CD4-positive, alpha-beta T cell treated with Interleukin-15 for 4 hours (primary cell): ENCODE results near the gene VTI1A.
"Not testable (repeated sequence)": the region's sequence is repeated elsewhere in the genome, so short reads cannot be mapped to it uniquely, and the experiment has no call there.

Source experiments
- DNase-seq: peaks from one replicate; pipeline ENCODE4 v3.0.0-alpha.2; 2020; ENCODE audit warnings: low spot score

VTI1A gene

DNA sequence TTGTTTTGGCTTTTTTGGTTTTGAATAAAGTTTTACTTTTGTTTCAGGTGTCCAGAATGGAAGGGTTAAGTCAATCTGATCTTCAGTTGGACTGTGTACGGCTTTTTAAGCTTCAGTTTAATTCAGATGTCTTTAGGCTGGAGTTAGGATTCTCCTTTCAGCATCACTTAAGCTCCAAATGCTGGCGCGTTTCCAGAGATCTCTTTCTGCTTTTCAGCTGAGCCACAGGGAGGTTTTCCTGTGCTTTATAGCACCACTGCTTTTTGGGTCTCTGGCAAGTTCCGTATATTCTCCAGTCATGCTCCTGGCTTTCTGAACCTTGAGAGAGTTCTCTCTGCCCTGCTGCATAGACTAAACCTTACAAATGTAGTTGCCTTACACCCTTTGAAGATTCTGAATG is 60.0 kb downstream of the VTI1A start:
- DNase-seq, result no peak

DNA sequence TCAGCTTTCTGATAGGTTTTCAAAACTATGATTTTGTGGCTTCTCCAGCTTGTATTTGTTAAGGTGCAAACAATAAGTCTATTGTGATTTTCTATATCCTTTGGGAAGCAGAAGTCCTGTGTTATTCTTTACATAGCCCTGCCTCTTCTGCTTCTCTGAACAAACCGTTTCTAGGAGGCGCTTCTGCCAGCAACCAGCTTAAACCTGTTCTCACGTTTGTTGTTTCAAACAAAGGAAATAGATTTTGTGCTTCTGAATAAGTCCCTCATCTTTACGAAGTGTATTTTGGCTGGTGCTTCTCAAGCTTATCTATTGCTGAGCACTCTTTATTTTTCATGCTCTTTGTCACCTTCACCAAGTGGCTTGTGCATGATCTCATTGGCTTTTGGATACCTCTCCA is 61.0 kb downstream of the VTI1A start:
- no peak for DNase-seq

DNA sequence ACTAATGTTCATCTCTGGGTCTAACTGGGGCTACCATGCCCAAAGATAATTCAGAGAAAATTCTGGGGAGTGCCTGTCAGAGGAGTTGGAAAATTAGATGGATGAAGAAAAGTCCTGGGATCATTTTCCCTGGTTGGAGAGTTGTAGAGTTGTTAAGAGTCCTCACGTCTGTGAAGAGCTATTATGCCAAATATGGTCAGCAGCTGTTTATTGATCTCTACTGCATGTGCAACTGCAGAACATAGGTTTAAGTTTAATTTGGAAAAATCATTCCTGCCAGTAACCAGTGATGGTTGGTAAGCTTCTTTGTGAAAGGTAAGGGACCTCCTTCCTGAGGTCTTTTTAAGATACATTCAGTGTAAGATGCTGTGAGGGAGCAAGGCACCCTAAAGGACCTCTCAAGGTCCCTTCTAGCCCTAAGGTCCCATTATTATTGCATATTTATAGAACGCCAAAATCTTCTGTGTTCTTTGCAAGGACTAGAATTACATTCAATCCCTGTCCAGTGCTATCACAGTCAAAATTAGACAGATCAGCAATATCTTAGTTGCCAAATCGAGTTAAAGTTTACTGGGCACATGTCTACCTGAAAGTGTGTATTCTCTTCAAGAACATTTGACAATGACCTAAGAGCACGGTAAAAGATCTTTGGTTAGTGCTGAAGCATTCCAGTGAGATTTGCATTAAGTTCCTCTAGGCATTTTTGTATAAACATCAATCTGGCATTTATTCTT is 62.7 kb downstream of the VTI1A start:
- no peak for DNase-seq

DNA sequence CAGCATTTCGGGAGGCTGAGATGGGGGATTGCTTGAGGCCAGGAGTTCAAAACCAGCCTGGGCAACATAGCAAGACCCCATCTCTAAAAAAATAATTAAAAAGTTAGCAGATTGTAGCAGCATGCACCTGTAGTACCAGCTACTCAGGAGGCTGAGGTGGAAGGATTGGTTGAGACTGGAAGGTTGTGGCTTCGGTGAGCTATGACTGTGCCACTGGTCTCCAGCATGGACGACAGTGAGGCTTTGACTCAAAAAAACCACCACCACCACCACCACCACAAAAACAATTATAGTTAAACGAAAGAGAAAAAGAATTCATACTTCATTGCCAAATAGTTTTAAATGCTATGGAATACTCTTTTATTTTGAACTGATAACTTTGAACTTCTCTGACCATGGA is 63.4 kb downstream of the VTI1A start:
- DNase-seq, result no peak

DNA sequence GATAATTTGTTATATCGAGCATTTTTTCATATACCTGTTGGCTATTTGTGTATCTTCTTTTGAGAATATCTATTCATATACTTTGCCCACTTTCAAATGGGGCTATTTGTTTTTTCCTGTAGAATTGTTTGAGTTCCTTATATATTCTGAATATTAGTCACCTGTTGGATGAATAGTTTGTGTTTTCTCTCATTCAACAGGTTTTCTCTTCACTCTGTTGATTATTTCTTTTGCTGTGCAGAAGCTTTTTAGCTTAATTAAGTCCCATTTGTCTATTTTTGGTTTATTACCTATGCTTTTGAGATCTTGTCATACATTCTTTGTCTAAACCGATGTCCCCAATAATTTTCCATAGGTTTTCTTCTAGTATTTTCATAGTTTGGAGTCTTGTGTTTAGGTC is 65.3 kb downstream of the VTI1A start:
- DNase-seq, result no peak

DNA sequence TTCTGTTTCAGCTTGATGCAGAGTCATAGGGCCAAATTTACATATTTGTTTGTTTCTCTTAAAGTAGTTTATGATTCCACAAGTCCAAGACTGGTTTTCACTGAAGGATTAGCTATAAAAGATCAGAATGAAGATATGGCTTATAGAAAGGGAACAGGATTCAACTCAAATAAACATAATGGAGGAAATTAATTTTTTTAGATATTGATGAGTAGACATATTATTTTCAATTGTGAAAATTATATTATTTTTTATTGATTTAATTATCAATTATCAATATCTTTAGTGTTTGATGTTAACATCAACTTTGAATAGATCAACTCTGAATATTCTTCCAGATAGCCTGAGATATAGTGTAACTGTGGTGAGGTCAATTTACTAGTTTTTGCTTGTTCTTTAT is 68.1 kb downstream of the VTI1A start:
- no peak for DNase-seq

DNA sequence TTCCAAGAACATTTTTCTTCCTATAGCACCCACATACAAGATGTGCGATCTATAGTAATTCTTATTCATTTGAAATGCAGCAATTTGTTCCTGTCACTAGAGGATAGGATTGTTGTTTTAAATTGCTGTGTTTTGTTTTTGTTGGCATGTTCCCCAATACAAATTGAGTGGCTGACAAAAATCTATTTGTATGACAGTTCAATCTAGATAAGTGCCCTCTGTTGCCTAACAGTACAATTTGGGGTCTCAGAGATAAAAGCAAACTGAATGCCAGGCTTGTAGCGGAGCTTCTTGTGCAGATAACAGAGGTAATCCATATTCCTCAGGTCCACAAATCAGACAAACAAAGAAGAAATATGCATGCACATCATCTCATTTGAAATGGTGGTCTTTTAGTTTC is 68.8 kb downstream of the VTI1A start:
- no peak for DNase-seq

DNA sequence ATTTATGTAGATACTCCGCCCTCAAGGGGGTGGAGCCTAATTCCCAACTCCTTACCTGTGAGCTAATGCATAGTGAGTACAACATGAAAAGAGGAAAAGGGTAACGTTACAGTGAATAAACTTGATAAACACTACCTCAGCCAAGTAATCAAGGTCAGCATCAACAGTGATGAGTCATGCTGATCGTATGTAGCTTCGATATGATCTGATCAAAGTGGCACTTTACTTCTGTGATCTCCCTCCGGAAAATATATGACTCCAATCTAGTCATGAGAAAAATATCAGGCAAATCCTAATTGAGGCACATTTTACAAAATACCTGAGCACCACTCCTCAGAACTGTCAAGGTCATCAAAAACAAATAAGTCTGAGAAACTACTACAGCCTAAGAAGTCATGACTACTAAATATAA is 70.4 kb downstream of the VTI1A start:
- DNase-seq, result no peak

DNA sequence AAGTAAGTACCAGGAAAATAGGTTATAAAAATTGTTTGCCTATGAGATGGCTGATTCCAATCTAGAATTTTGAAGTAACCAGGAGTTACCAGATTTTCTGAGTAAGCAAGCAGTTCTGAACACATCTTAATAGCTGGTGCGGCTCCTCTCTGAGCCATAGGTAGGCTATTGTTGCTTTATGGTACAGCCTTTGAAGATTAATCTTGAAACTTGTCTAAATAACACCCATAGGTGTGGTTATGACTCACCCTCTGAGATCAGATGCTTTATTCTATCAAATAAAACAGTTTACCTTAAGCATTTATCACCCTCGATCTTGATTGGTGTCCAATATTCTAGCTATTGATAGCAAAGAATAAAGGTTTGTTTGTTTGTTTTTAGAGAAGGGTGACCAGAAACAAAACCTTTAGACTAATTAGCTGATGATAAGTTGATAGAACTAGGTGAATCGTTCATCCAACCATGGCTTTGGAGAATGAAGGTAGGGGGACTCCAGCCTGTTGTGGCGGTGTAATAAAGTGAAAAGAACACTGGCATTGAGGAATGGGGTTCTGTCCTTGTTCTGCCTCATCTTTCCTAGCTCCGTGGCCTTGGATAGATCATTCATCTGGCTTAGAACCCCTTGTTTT is 72.2 kb downstream of the VTI1A start:
- DNase-seq, result peak; percentile 16

DNA sequence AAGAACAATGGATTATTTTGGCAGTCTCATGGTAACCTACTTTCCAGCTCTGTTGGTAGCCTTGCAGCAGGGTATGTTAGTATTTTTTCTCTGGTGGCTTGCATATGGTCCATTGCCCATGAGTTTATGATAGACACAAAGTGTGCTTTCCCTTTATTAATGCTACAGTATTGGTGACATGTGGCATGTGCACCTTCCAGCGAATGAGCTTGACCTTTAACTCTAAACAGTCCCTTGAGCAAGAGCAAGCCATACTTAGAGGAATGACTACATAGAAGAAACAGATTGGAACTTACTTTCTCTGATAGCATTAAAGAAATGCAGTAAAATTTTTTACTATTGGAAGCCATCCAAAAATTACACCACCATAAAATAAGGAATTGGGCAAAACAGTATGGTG is 73.9 kb downstream of the VTI1A start:
- no peak for DNase-seq

DNA sequence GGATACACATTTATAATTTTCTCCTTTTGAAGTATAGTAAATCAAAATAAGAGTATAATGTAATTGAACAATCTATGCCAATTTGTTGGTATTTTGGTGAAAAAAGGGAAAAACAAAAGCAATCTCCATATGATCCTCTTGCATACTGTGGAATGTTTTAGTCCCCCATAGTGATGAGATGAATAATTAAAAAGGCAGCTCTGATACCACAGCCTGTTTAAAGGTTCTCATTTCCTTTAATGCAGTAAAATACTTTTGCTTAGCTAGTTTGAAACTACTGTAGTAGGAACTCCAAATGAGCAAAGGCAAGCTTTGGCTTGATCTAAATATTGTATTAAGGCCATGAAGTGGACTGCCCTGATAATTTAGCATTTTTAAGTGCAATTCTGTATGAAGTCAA is 77.6 kb downstream of the VTI1A start:
- no peak for DNase-seq

DNA sequence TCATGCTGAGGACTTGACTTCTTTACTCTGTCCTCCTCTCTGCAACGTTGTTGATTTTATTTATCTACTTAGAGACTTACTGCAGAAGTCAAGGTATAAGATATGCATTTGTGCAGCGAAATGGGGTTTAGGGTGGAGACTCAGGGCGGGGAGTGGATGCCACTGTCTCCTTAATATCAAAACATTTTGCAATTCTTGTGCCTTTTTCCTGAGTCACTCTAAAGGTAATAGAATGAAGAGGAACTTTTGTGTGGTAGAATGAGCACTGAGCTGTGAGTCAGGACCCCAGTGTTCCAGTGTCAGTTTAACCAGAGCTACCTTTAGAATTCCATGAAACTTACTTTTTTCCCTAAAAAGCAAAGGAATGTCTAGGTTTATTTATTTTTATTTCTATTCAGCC is 78.2 kb downstream of the VTI1A start:
- no peak for DNase-seq

DNA sequence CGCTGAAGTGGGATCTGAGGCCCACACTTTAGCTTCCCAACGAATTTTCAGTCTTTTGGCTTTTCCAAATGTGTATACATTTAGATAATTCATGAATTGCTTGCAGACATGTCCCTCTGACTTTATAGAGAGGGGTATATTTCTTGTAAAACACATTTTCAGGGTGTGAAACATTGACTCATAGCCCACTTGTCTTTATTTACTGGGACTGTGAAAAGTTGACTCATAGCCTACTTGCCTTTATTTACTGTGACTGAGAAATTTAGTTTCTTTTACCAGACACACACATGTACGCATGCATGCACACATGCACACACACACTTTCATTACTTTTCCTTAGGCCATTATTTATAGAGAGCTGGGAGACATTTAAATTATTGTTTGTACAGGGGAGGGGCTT is 79.1 kb downstream of the VTI1A start:
- DNase-seq, result peak; percentile 6

DNA sequence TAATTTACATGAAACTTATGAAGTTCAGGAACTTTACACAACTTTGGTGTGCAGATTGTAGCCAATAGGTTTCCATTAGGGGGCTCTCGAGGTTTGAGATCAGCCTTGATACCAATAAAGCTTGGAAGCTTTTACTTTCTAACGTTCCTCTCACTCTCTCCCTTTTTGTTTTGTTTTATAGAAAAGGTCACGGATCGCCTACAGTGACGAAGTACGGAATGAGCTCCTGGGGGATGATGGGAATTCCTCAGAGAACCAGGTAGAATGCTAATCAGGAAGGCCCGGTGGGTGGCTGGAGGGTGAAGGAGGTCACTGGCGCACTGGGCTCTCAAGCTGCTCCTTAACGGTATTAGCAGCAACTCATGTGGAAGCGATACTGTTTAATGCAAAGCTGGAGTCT is 79.9 kb downstream of the VTI1A start:
- no peak for DNase-seq

DNA sequence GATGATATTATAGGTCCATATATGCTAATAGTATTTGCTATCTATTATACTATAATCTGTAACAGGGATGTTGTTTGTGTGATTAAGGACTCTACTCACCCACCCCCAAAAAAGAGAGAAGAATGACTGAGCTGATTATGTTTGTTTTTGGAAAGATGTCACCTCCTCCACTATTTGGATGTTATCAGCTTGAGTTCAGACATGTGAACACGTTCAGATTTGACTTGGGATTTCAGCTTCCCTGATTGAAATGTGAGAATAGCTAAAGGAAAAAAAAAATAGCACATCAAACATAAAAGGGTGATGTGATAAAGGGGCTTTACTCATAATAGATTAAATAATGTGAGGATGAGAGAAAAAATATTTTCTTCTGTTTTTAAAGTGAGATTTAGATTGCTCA is 81.2 kb downstream of the VTI1A start:
- no peak for DNase-seq

DNA sequence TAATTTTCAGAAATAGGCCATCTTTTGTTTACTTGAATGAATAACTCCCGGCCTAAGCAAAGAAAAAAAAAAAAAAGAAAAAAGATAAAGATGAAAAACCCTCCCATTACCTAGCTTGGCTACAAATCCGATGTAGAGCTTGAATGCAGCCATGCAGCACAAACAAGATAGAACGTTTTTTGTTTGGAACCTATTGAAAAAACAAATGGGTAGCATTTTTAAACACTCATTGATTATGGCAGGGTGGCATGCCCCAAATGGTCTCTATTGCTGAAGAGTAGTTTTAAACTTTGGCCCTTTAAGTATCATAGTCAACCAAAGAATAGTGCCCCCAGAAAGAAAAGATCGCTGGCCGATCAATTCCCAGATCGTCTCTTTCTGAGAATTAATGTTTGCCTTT is 84.4 kb downstream of the VTI1A start:
- DNase-seq, result no peak

DNA sequence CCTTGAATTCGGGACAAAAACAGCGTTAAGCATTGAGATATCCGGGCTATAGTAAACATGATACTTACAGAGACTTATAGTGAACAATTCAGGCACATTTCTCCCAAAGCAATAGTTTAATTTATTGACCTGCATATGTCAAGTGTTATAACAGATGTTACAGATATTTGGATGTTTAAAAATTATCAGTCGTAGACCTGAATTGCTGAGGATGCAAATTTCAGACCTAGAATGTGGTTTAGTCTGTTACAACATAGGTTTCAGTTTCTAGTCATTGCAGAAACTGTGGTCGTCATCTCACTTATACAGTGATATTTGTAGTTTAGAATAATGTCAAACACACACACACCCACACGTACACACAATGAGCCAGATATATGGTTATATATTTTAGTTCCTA is 85.2 kb downstream of the VTI1A start:
- peak; percentile 13 for DNase-seq

DNA sequence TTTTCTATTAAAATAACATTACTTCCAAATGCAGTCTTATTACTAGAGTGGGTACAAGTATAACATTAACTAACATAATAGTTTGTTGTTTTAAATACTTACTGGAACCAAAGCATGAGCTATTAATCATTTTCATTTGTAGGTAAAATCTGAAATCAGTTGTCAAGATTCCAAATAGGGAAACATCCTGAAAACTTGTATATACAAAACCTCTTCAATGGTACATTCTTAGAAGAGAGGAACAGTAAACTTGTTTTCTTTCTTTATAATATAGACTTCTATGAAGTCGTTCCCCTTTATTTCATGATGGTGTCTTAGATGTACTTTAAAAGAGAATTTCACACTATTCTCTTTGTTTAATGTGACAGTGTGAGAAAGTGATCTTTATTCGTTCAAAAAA is 85.9 kb downstream of the VTI1A start:
- DNase-seq, result no peak

DNA sequence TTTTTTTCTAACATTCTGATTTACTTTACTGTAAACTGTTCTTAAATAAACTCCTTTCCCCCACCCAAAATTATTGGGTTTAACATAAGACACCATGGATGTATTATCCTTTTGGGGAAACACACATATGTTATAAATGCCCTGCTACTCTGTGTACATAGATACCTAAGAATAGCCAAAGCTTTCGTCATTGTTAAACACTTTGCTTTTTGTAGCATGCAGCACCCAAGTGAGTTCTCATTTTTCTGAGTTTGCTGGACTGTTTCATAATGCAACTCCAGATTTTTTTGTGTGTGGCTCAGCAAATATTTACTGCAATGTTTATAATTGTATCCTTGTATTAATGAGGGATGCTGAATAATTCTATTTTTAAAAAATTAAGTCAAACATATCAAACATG is 86.9 kb downstream of the VTI1A start:
- DNase-seq, result no peak

DNA sequence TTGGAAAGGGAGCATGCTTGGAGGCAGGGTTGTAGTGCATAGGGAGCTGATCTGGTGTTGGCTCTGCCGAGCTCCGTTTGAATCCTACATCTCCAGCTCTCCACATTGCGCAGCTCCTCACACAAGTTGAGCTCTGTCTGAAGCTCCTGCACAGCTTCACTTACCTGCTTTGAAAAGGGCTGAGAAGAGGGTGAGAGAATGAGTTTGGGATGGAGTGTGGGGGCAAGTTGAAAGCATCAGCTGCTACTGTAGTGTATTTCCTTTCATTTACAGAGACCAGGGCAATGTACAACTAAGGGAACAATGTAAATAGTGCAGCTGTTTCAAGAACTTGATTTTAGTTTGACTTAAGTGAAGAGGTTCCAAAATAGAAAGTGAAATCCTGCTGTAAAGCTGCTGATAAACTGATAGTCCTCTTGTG is 88.5 kb downstream of the VTI1A start:
- no peak for DNase-seq

DNA sequence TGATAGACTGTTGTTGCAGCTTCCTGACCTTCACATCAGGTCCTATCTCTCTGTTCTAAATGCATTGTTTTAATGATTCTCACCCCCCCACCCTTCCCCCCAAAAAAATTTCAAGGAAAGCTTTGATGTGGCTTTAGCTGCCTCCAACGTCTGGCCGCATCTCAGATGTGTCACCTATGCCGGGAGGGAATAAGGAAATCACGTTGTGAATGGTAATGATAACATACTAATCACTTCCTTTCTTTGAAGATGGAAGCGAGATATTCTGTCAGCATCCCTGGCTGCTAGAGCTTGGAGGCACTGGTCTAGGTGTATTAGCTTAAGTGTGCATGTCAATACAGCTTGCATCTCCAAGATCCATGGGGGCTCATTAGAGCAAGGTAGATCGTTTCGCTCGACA is 89.6 kb downstream of the VTI1A start:
- no peak for DNase-seq

DNA sequence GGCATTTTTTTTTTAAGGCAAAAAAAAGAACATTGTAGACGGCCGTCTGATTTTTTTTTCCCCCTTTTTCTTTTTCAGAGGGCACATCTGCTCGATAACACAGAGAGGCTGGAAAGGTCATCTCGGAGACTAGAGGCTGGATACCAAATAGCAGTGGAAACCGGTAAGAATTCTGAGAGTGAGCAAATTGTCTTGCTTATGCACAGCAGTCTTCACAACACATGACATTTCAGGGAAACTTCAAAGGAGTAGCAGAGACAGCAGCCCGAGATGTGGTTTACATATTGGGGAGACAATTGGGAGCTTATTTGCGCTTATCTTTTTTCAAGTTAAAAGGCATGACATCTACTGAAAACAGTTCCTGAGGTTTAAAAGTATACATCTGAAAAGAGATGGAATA is 91.2 kb downstream of the VTI1A start:
- DNase-seq, result no peak

DNA sequence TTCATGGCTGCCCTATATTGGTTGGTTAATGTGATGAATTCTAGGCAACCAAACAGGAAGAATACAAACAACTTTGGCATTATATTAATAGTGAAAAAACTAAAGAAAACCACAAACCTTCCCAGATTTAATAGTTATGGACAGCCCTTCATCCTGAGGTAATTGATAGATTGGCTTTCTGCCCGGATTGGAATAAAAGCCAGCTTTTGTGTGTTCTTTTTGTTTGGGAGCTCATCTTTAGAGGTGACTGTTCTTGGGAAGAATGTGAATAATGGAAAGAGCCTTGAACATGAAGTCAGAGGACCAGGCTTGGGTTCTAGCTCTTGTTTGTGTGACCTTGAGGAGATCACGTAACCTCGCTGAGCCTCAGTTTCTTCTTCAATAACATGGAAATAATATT is 92.3 kb downstream of the VTI1A start:
- DNase-seq, result no peak

DNA sequence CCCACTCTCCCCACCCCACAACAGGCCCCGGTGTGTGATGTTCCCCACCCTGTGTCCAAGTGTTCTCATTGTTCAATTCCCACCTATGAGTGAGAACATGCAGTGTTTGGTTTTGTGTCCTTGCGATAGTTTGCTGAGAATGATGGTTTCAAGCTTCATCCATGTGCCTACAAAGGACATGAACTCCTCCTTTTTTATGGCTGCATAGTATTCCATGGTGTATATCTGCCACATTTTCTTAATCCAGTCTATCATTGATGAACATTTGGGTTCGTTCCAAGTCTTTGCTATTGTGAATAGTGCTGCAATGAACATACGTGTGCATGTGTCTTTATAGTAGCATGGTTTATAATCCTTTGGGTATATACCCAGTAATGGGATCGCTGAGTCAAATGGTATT is 95.8 kb downstream of the VTI1A start:
- not testable (repeated sequence) for DNase-seq
